ENCODE results near the gene DUSP22.
"Not testable (repeated sequence)": the region's sequence is repeated elsewhere in the genome, so short reads cannot be mapped to it uniquely, and the experiment has no call there.

DUSP22 gene

GRCh38 chr6:366389-367297, 74.4 kb downstream of the DUSP22 start:
- no peak for DNase-seq

GRCh38 chr6:367298-367794, 75.1 kb downstream of the DUSP22 start:
- DNase-seq, result no peak

GRCh38 chr6:367891-368630, 75.8 kb downstream of the DUSP22 start:
- DNase-seq, result no peak

- DNase-seq, result no peak
Observed at GRCh38 chr6:369559-370431, 77.5 kb downstream of the DUSP22 start.

GRCh38 chr6:370555-370954, 78.3 kb downstream of the DUSP22 start:
- DNase-seq, result no peak

GRCh38 chr6:371851-372250, 79.6 kb downstream of the DUSP22 start:
- not testable (repeated sequence) for DNase-seq

- no peak for DNase-seq
Observed at GRCh38 chr6:372336-372911, 80.1 kb downstream of the DUSP22 start.

- DNase-seq, result no peak
Observed at GRCh38 chr6:373031-373430, 80.7 kb downstream of the DUSP22 start.

- DNase-seq, result no peak
Observed at GRCh38 chr6:373773-374724, 81.8 kb downstream of the DUSP22 start.

GRCh38 chr6:374956-375355, 82.7 kb downstream of the DUSP22 start:
- DNase-seq, result no peak

GRCh38 chr6:376827-377640, 84.7 kb downstream of the DUSP22 start:
- DNase-seq, result no peak

- not testable (repeated sequence) for DNase-seq
Observed at GRCh38 chr6:377641-378020, 85.3 kb downstream of the DUSP22 start.

GRCh38 chr6:378090-378957, 86.0 kb downstream of the DUSP22 start:
- no peak for DNase-seq

GRCh38 chr6:378958-379409, 86.7 kb downstream of the DUSP22 start:
- no peak for DNase-seq

- DNase-seq, result no peak
Observed at GRCh38 chr6:379410-380181, 87.3 kb downstream of the DUSP22 start.

GRCh38 chr6:380234-381218, 88.2 kb downstream of the DUSP22 start:
- no peak for DNase-seq
